Hematopoietic multipotent progenitor cell treated with erythropoietin and hydrocortisone succinate and interleukin-3 and kit ligand, for 17 days (in vitro differentiated cells): ENCODE measurements around the gene ATG16L1.
A peak's percentile ranks its signal among the peaks of the same experiment; 100 is the strongest.

ENCODE experiments used
- DNase-seq: peaks from one replicate; pipeline ENCODE4 v3.0.0-alpha.2; 2015; ENCODE audit warnings: low spot score

Gene ATG16L1

GRCh38 chr2:233251306-233252116 is at the start of gene ATG16L1:
TSS of gene ATG16L1 (plus strand) at chr2:233251673. CDS start at chr2:233251828, 155 bp downstream.
- DNase-seq: peak; percentile 96

DNA sequence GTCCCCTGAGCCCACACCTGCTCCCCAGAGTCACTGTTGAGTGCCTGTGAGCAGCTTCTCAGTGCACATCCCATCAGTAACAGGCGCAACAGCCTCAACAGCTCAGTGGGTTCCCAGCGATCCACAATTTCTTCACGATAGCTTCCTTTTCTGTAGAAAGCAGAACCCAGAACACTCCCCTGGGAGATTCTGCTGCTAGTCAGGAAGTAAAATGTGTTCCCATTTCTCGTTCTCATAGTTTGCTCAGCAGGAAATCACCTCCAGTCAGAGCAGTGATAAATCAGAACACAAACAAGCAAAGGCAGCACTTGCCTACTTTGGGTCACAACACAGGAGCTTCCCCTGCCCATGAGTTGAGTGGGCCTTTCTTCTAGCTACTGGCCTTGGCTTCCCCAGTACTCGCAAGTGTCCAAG is 48.9 kb upstream of the ATG16L1 start:
- no peak for DNase-seq

DNA sequence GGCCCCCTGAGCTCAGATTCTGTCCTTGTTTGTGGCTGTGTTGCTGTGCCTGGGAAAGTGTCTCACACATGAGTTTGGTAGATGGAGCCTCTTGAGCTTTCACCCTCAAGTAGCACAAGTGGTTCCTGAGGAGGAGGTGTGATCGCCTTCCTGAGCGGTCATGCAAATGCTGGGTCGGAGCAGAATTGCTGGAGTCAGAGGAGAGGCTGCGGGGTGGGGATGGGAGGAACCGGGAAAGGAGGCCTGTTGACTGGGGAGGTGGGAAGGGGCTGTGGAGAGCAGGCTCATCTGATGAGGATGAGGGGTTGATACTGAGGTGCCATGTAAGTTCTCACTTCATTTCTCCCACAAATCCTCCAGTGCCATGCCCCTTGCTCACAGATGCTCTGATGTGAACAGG is 48.4 kb upstream of the ATG16L1 start:
- no peak for DNase-seq

DNA sequence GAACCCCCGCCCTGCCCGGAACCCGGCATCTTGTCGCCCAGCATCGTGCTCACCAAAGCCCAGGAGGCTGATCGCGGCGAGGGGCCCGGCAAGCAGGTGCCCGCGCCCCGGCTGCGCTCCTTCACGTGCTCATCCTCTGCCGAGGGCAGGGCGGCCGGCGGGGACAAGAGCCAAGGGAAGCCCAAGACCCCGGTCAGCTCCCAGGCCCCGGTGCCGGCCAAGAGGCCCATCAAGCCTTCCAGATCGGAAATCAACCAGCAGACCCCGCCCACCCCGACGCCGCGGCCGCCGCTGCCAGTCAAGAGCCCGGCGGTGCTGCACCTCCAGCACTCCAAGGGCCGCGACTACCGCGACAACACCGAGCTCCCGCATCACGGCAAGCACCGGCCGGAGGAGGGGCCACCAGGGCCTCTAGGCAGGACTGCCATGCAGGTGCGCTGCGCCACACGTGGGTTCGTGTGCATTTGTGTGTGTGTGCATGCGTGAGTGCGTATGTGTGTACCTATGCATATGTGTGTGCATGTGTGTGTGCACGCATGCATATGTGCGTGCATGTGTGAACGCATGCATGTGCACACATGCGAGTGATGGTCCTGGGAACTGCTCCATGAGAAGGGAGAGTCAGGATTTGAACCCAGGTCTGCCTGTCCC is 47.1 kb upstream of the ATG16L1 start:
- DNase-seq: no peak

DNA sequence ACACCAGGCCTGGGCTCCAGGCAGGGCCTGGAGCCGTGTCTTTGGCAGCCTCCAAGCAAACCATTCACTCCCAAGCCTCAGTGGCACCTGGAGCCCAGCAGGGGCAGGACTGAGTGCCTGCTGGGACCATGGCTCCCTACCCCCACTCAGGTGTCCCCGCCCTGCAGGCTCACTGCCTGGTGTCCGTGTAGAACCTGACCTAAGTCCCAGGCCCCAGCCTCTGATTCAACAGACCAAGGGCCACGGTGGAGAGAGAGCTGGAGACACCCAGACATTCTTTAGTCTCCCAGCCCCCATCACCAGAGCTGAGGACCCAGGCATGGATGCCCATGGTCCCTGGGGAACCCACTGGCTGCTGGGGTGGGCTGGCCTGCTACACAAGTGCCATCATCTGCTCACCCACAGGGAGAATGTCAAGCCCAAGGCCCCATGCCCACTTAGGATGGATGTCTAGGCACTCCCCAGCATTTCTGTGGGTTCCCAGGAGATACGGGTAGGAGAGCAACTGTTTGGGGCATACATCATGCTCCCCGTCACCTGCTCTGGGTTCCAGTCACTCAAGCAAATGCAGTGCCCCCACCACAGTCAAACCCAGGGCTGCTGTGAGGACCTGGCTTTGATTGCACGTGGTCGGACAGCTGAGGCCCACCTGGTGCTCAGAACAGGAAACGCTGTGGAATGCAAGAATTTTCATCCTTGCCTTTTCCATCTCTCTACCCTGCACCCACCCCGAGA is 42.9 kb upstream of the ATG16L1 start:
- no peak for DNase-seq

DNA sequence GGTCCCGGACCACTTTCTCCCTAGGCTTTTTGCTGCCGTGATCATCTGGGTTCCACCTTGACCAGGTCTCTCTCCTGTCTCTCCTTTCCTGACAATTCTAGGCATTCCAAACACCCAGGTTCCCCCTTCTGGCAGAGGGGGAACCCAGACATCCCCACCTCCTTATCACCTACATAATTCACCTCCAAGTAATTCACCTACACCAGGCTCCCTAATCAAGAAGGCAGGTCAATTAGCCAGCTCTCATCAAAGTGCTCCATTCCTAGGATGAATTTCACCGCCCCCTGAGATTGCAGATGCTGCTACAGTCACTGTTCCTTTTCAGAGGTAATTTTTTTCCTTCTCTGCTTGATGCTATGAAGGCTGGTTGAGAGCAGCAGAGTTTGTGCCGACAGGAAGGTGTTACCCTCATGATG is 42.3 kb upstream of the ATG16L1 start:
- DNase-seq: no peak

DNA sequence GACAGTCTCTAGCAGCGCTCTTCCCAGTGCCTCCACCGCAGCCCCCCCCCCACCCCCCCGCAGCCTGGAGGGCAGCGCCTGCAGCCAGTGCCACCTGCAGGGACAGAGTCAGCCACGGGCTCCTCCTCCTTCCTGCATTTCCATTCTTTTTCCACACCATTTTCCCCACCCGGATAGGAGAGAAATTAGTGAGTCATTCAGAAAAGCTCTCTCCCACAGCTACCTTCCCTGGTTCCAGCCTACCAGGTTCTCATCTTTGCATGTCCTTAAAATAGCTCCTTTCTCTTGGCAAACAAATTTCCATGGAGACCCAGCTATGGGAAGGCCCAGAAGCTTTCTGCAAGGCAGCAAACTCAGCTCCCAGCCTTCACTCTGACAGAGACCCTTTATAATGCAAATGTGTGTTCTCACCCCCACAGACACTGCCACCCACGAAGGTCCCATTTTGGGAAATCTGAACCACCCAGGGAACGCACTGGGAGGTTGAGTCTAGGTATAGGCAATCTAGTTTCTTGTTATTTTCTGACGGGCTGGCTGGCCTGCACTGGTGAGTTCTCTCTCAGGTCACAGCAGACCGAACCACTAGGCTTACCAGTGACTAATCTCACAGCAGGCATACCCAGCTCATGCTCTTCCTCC is 41.8 kb upstream of the ATG16L1 start:
- no peak for DNase-seq

GRCh38 chr2:233210281-233210680 is 41.2 kb upstream of the ATG16L1 start:
- no peak for DNase-seq

DNA sequence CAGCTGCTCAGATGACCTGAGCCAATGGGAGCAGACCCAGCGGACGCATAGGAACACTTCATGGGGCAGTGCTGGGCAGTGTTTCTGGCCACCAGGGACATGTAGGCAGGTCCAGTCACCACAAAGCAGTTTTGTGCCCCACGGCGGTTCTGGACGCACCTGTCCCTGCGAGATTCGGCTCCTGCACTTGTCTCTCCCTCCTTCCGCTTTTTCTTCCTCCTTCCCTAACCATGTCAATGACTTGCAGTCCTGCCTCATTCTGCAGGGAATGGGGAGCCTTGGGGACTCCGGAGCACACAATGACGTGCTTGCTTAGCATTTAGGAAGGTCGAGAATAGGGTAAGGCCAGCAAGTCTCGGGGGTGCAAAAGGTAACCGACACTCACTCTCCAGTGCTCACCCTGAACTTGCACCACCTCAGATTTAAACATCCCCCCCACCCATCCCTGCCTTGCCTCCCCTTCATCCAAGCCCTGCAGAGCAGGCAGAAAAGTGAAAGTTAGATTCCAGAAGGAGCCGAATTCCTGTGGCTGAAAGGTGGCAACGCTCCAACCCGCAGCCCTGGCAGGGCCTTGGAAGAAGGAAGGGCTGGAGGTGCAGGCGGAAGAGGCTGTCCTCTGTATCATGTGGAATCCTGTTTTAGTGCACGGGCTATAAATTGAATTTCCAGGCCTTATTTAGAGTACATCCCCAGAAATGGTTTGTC is 40.5 kb upstream of the ATG16L1 start:
- no peak for DNase-seq

GRCh38 chr2:233211548-233211895 is 40.0 kb upstream of the ATG16L1 start:
- no peak for DNase-seq

DNA sequence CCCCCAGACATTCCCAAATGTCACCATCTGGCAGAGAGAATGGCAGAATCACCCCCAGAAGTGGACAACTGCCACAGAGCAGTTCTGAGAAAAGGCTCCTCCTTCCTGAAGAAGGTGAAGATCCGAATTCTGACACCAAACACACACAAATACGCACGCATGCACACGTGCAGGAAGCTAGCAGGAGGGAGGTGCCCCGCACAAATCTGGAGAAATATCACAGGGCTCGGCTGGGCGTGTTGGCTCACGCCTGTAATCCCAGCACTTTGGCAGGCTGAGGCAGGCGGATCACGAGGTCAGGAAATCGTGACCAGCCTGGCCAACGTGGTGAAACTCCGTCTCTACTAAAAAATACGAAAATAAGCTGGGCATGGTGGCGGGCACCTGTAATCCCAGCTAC is 38.5 kb upstream of the ATG16L1 start:
- no peak for DNase-seq

DNA sequence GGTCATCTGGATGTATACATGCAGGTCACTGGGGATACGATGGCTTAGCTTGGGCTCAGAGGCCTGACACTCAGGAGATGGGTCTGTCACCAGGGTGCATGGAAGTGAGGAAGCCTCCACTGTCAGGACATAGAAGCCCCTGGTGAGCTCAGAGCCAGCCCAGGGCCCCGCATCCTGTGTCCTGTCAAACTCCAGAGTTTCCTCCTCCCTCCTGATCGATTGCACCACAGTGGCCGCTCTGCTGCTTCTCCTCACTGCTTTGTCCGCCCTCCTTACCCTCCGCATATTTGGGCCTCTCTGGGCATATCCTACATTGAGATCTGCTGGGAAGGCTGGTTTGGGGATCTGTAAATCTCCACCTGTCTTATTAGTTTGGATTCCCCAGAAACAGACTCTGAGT is 37.5 kb upstream of the ATG16L1 start:
- no peak for DNase-seq

DNA sequence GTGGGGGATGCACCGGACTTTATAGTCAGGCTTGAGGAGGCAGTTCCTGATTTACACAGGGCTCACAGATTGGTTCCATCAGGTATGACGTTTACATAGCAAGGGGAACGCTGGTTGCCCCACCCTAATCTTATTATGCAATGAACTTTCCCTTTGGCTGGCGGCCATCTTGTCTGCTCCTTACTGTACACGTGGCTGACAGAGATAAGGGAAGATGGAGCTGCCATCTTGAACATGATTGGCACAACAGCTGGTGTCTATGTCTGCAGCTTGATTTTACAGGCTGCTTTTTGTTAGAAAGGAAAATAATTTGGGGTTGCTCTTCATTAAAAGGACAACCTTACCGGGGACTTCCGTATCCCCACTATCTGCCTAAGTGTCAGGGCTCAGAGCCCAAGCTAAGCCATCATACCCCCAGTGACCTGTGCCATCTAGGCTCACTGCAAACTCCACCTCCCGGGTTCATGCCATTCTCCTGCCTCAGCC is 33.5 kb upstream of the ATG16L1 start:
- DNase-seq: peak; percentile 99

DNA sequence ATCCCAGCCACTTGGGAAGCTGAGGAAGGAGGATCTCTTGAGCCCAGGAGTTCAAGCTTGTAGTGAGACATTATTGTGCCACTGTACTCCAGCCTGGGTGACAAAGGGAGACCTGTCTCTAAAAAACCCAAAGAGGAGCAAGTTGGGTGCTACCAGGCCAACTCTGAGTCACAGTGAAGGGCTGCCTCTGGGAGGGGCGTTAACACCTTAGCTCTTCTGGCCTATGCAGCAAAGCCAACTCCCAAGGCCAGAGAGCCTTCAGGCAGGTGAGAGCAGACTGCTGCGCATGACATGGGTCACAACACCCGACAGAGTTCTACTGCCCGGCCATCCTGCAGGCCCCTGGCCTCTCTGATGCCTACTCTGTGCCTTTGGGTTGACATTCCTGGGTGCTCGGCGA is 32.6 kb upstream of the ATG16L1 start:
- peak; percentile 81 for DNase-seq

DNA sequence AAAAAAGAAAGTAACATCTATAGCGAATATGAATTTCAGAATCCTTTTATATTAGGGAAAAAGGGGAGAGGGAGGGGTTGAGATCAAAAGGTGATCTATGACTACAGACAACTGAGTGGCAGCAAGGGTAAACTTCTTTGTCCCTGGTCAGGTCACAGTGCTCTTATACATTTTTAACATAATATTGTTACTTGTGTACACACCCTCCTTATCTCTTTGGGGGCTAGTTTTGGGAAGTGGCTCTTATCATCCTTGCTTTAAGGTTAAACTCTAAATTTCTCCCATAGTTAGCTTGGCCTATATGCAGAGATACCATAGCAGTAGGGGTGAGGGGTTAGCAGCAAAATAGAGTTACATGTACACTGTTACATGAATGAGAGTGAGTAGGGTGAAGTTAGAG is 31.6 kb upstream of the ATG16L1 start:
- DNase-seq: peak; percentile 52

GRCh38 chr2:233221378-233222063 is 30.0 kb upstream of the ATG16L1 start:
- DNase-seq: peak; percentile 88

DNA sequence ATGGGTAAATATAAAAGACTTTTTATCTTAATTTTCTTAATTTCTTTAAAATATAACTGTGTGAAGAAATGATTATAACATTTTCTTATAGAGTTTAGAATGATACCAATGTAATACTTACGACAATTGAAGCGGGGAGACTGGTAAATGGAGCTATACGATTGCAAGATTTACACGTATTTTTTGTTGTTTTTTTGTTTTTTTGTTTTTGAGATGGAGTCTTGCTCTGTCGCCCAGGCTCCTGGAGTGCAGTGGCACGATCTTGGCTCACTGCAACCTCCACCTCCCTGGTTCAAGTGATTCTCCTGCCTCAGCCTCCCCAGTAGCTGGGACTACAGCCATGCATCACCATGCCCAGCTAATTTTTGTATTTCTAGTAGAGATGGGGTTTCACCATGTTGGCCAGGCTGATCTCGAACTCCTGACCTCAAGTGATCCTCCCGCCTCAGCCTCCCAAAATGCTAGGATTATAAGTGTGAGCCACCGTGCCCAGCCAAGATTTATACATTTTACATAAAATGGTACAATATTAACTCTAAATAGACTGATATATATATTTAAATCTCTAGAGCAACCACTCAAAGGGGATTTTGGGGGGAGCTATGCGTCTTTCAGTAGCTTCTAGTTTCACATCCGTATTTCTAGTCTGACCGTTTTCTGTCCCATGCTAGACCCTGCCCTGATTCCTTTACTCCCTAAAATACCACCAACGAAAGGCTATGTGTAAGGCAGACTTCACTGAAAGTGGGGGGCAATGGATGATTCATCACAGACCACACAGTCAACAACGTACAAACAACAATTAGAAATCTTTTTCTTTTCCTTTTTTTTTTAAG is 28.2 kb upstream of the ATG16L1 start:
- no peak for DNase-seq

- DNase-seq: peak; percentile 88
These were observed 26.0 kb upstream of the ATG16L1 start for GRCh38 chr2:233225230-233226068.

DNA sequence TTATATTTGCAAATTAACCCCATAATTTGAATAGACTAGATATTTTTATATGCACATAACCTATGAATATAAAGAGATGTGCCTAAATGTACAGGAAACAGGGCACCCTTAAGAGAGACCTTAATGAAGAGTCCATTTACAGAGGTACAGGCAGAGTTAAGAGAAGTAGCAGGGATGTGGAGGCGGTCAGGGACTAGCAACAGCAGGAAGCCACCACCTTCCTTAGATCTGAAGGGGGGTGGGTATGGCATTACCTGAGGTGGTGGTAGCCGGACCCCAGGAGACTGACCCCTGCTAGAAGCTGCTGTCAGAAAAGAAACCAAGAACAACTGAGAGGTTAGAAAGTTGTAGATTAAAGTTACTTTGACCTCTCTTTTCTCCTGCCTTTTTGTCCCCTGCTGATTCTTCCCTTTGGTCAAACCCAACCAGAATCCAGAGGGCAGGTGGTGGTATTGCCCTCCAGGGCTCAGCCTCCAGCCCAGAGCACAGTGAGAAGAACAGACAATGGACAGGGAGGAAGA is 24.9 kb upstream of the ATG16L1 start:
- no peak for DNase-seq
